Mesenchymal stem cell (in vitro differentiated cells and primary cell): ENCODE results near the gene IGSF11.

Source experiments
- DNase-seq: peaks from one replicate; pipeline ENCODE4 v3.0.0-alpha.2; 2013
- H2AFZ ChIP-seq: one replicate; pipeline ENCODE4 v1.6.1; 2013; ENCODE audit warnings: low read depth, mild to moderate bottlenecking, control low read depth, inconsistent platforms, low read length, moderate library complexity
- H2AK5ac ChIP-seq: 2 replicates; pipeline ENCODE4 v1.6.1; 2013; ENCODE audit warnings: low read length, moderate library complexity, mild to moderate bottlenecking, inconsistent platforms; ENCODE audit not compliant: severe bottlenecking
- H2BK120ac ChIP-seq: one replicate; pipeline ENCODE4 v1.6.1; 2013; ENCODE audit warnings: low read depth, mild to moderate bottlenecking, inconsistent platforms, low read length, moderate library complexity
- H2BK12ac ChIP-seq, 2 experiments: one replicate each; pipeline ENCODE4 v1.6.1; 2013; ENCODE audit warnings: inconsistent platforms in 2 of 2, low read length in 2 of 2, mild to moderate bottlenecking in 2 of 2, moderate library complexity in 2 of 2, control low read depth in 1 of 2
- H2BK15ac ChIP-seq: one replicate; pipeline ENCODE4 v1.6.1; 2013; ENCODE audit warnings: mild to moderate bottlenecking, low read depth, inconsistent platforms; ENCODE audit not compliant: poor library complexity, severe bottlenecking
- H2BK5ac ChIP-seq: 2 replicates; pipeline ENCODE4 v1.6.1; 2013; ENCODE audit warnings: low read depth, mild to moderate bottlenecking, low read length, control low read depth, inconsistent platforms; ENCODE audit not compliant: poor library complexity, severe bottlenecking
- H3K14ac ChIP-seq, 2 experiments: one replicate each; pipeline ENCODE4 v1.6.1; 2013; ENCODE audit warnings: inconsistent platforms in 2 of 2, low read length in 2 of 2, control low read depth in 1 of 2, mild to moderate bottlenecking in 1 of 2, moderate library complexity in 1 of 2
- H3K18ac ChIP-seq, 2 experiments: one replicate each; pipeline ENCODE4 v1.6.1; 2013; ENCODE audit warnings: inconsistent platforms in 2 of 2, low read length in 2 of 2, control low read depth in 1 of 2, low read depth in 1 of 2, mild to moderate bottlenecking in 1 of 2
- H3K23ac ChIP-seq, 2 experiments: one replicate each; pipeline ENCODE4 v1.6.1; 2013; ENCODE audit warnings: inconsistent platforms in 2 of 2, low read length in 2 of 2, mild to moderate bottlenecking in 2 of 2, moderate library complexity in 2 of 2, control low read depth in 1 of 2
- H3K27ac ChIP-seq: 2 replicates; pipeline ENCODE4 v1.5.1; 2013; ENCODE audit warnings: mild to moderate bottlenecking, moderate library complexity, low read length, control low read depth, inconsistent platforms; ENCODE audit not compliant: poor library complexity, severe bottlenecking
- H3K27me3 ChIP-seq, 2 experiments: 2 replicates each; pipeline versions ENCODE4 v1.6.1 to v1.7.0; 2013; ENCODE audit warnings: low read length in 2 of 2, mild to moderate bottlenecking in 2 of 2, moderate library complexity in 2 of 2, control low read depth in 1 of 2, inconsistent platforms in 1 of 2; ENCODE audit not compliant: control insufficient read depth in 1 of 2, insufficient read depth in 1 of 2
- H3K36me3 ChIP-seq, 2 experiments: 2 replicates each; pipeline versions ENCODE4 v1.6.1 to v1.7.0; 2013; ENCODE audit warnings: low read length in 2 of 2, control low read depth in 1 of 2, inconsistent platforms in 1 of 2, low read depth in 1 of 2, mild to moderate bottlenecking in 1 of 2; ENCODE audit not compliant: insufficient read depth in 2 of 2, control insufficient read depth in 1 of 2
- H3K4ac ChIP-seq, 2 experiments: one replicate each; pipeline ENCODE4 v1.6.1; 2013; ENCODE audit warnings: inconsistent platforms in 2 of 2, low read length in 2 of 2, mild to moderate bottlenecking in 2 of 2, moderate library complexity in 2 of 2, control low read depth in 1 of 2, low read depth in 1 of 2
- H3K4me1 ChIP-seq: 2 replicates; pipeline ENCODE4 v1.6.1; 2013; ENCODE audit warnings: low read depth, low read length, control low read depth; ENCODE audit not compliant: control insufficient read depth, insufficient read depth
- H3K4me2 ChIP-seq: 2 replicates; pipeline ENCODE4 v1.6.1; 2013; ENCODE audit warnings: low read length, mild to moderate bottlenecking, inconsistent platforms; ENCODE audit not compliant: poor library complexity, severe bottlenecking
- H3K4me3 ChIP-seq, 2 experiments: 2 replicates each; pipeline versions ENCODE4 v1.5.1 to v1.7.0; 2013; ENCODE audit warnings: low read length in 2 of 2, mild to moderate bottlenecking in 2 of 2, control low read depth in 1 of 2, low read depth in 1 of 2; ENCODE audit not compliant: insufficient read depth in 1 of 2
- H3K79me1 ChIP-seq: replicated peaks from 2 replicates; pipeline ENCODE4 v1.6.1; 2013; ENCODE audit warnings: mild to moderate bottlenecking, control low read depth, low read length, inconsistent platforms; ENCODE audit not compliant: poor library complexity, severe bottlenecking
- H3K9ac ChIP-seq: 2 replicates; pipeline ENCODE4 v1.7.0; 2013; ENCODE audit warnings: mild to moderate bottlenecking, low read length, moderate library complexity
- H3K9me3 ChIP-seq: 2 replicates; pipeline ENCODE4 v1.7.0; 2013; ENCODE audit warnings: mild to moderate bottlenecking, low read length; ENCODE audit not compliant: control insufficient read depth
- H4K8ac ChIP-seq: one replicate; pipeline ENCODE4 v1.6.1; 2013; ENCODE audit warnings: inconsistent platforms, mild to moderate bottlenecking, low read length, moderate library complexity
- H4K91ac ChIP-seq: one replicate; pipeline ENCODE4 v1.6.1; 2013; ENCODE audit warnings: mild to moderate bottlenecking, low read length, inconsistent platforms
- WGBS: methylation state at CpG from one replicate; pipeline ENCODE4 v1.1.7; 2013; ENCODE audit warnings: mixed read lengths; 5-methylcytosine and 5-hydroxymethylcytosine counted together

IGSF11 gene

DNA sequence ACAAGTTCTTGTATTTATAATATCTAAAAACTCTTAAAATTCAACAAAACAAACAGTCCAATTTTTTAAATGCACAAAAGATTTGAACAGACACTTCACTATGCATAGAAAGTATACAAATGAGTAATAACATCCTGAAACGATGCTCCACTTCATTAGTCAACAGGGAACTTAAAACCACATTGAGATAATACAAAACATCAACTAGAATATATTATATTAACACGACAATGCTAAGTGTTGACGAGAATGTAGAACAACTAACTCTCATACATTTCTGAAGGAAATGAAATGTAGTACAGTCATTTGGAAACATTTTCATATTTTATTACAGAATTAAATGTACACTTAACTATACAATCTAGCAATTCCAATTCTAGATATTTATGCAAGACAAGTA lies 93.4 kb downstream of the IGSF11 start:
- Histone ChIP-seq H2BK15ac (no peak overlapping the region), H3K79me1 (no peaks in the 10 kb centered on the region), H4K91ac (no peak overlapping the region), H2BK5ac (no peak overlapping the region), H3K27me3 (no peaks in the 10 kb centered on the region), H4K8ac (no peak overlapping the region), H3K9ac (no peak overlapping the region), H3K36me3 (no peaks in the 10 kb centered on the region), H3K4me1 (no peaks in the 10 kb centered on the region), H3K9me3 (no peaks in the 10 kb centered on the region), H3K4me3 (no peak overlapping the region), H3K27ac (no peak overlapping the region), H2AK5ac (no peak overlapping the region), H3K14ac (no peak overlapping the region), H3K4me2 (no peak overlapping the region), H3K18ac (no peak overlapping the region), H3K23ac (no peak overlapping the region), H2AFZ (no peak overlapping the region), H2BK120ac (no peak overlapping the region), H2BK12ac (no peak overlapping the region), H3K4ac (no peak overlapping the region)
- no peak for DNase-seq
- 39% methylated on average over 3 of the region's 3 CpGs for WGBS

- no peaks in the 10 kb centered on the region for H3K27me3 ChIP-seq
- H3K4me2 ChIP-seq = no peak overlapping the region
- no peak overlapping the region for H3K4ac ChIP-seq
- no peak overlapping the region for H2AFZ ChIP-seq
- no peak overlapping the region for H2AK5ac ChIP-seq
- no peak overlapping the region for H3K18ac ChIP-seq
- no peak overlapping the region for H3K14ac ChIP-seq
- H2BK5ac ChIP-seq = no peak overlapping the region
- H3K36me3 ChIP-seq = no peaks in the 10 kb centered on the region
- no peak overlapping the region for H4K8ac ChIP-seq
- no peak overlapping the region for H3K4me3 ChIP-seq
- no peak overlapping the region for H3K9ac ChIP-seq
- no peak overlapping the region for H2BK120ac ChIP-seq
- H4K91ac ChIP-seq = no peak overlapping the region
- H2BK15ac ChIP-seq = no peak overlapping the region
- H3K9me3 ChIP-seq = no peaks in the 10 kb centered on the region
- peak; percentile 8 for DNase-seq
- WGBS = 45% methylated on average over 3 of the region's 5 CpGs
- no peak overlapping the region for H3K27ac ChIP-seq
- no peaks in the 10 kb centered on the region for H3K4me1 ChIP-seq
- H2BK12ac ChIP-seq = no peak overlapping the region
- no peaks in the 10 kb centered on the region for H3K79me1 ChIP-seq
- no peak overlapping the region for H3K23ac ChIP-seq
These were observed 96.3 kb downstream of the IGSF11 start for GRCh38 chr3:118938183-118938961.

- no peaks in the 10 kb centered on the region for H3K4me1 ChIP-seq
- H3K27me3 ChIP-seq = no peaks in the 10 kb centered on the region
- no peak overlapping the region for H3K23ac ChIP-seq
- H3K9me3 ChIP-seq = no peaks in the 10 kb centered on the region
- H2BK120ac ChIP-seq = no peak overlapping the region
- 43% methylated on average over 1 of the region's 1 CpG for WGBS
- H3K36me3 ChIP-seq = no peaks in the 10 kb centered on the region
- no peak overlapping the region for H3K9ac ChIP-seq
- H3K18ac ChIP-seq = no peak overlapping the region
- H2BK12ac ChIP-seq = no peak overlapping the region
- H3K79me1 ChIP-seq = no peaks in the 10 kb centered on the region
- H4K91ac ChIP-seq = no peak overlapping the region
- H3K14ac ChIP-seq = no peak overlapping the region
- H3K4ac ChIP-seq = no peak overlapping the region
- no peak overlapping the region for H4K8ac ChIP-seq
- no peak overlapping the region for H3K27ac ChIP-seq
- no peak for DNase-seq
- no peak overlapping the region for H2BK15ac ChIP-seq
- no peak overlapping the region for H3K4me2 ChIP-seq
- H2BK5ac ChIP-seq = no peak overlapping the region
- no peak overlapping the region for H3K4me3 ChIP-seq
- H2AFZ ChIP-seq = no peak overlapping the region
- H2AK5ac ChIP-seq = no peak overlapping the region
These were observed 97.8 kb downstream of the IGSF11 start for GRCh38 chr3:118936811-118937210.

- Histone ChIP-seq H2AK5ac (no peak overlapping the region), H2BK5ac (no peak overlapping the region), H4K91ac (no peak overlapping the region), H3K23ac (no peak overlapping the region), H2AFZ (no peak overlapping the region), H3K4me2 (no peak overlapping the region), H3K9me3 (no peaks in the 10 kb centered on the region), H3K36me3 (no peaks in the 10 kb centered on the region), H2BK120ac (no peak overlapping the region), H3K14ac (no peak overlapping the region), H3K27ac (no peak overlapping the region), H3K79me1 (no peaks in the 10 kb centered on the region), H3K9ac (no peak overlapping the region), H3K4ac (no peak overlapping the region), H3K4me1 (no peaks in the 10 kb centered on the region), H3K27me3 (no peaks in the 10 kb centered on the region), H3K18ac (no peak overlapping the region), H3K4me3 (no peak overlapping the region), H2BK15ac (no peak overlapping the region), H4K8ac (no peak overlapping the region), H2BK12ac (no peak overlapping the region)
- WGBS = 100% methylated on average over 1 of the region's 5 CpGs
- DNase-seq = no peak
These were observed 101.7 kb downstream of the IGSF11 start for GRCh38 chr3:118932822-118933558.
